Hepatocyte (in vitro differentiated cells): ENCODE measurements around the gene KIAA1217. TPM values are rescaled to one million over a fixed set of nuclear protein-coding genes. Genes with fewer than 3 reads are reported as not detected.
A peak's percentile ranks its signal among the peaks of the same experiment; 100 is the strongest.

Source experiments
- DNase-seq: peaks from one replicate; pipeline ENCODE4 v3.0.0-alpha.2; 2016; ENCODE audit warnings: low spot score
- H2AFZ ChIP-seq: fragments of 200-600 bp; sonication (generic); 2 replicates; pipeline ENCODE4 v1.6.0; 2016; ENCODE audit warnings: antibody characterized with exemption, mild to moderate bottlenecking
- H3K27ac ChIP-seq: fragments of 200-600 bp; sonication (generic); 2 replicates; pipeline ENCODE4 v1.5.1; 2016; ENCODE audit warnings: mild to moderate bottlenecking
- H3K27me3 ChIP-seq: fragments of 200-600 bp; sonication (generic); 2 replicates; pipeline ENCODE4 v1.6.1; 2016
- H3K36me3 ChIP-seq: fragments of 200-600 bp; sonication (generic); replicated peaks from 2 replicates; pipeline ENCODE4 v1.5.1; 2016; ENCODE audit warnings: low read depth; ENCODE audit not compliant: insufficient read depth
- H3K4me1 ChIP-seq: fragments of 200-600 bp; sonication (generic); 2 replicates; pipeline ENCODE4 v1.5.1; 2016; ENCODE audit warnings: mild to moderate bottlenecking, moderate library complexity; ENCODE audit not compliant: insufficient read depth
- H3K4me2 ChIP-seq: fragments of 200-600 bp; sonication (generic); 2 replicates; pipeline ENCODE4 v1.6.0; 2016
- H3K4me3 ChIP-seq: fragments of 200-600 bp; sonication (generic); 2 replicates; pipeline ENCODE4 v1.5.1; 2016; ENCODE audit warnings: mild to moderate bottlenecking
- H3K79me2 ChIP-seq: fragments of 200-600 bp; sonication (generic); 2 replicates; pipeline ENCODE4 v1.6.0; 2017; ENCODE audit warnings: mild to moderate bottlenecking
- H3K9me2 ChIP-seq: fragments of 200-600 bp; sonication (generic); replicated peaks from 2 replicates; pipeline ENCODE4 v1.6.0; 2017; ENCODE audit warnings: mild to moderate bottlenecking; ENCODE audit not compliant: insufficient read depth
- H3K9me3 ChIP-seq: fragments of 200-600 bp; sonication (generic); 2 replicates; pipeline ENCODE4 v1.5.1; 2016; ENCODE audit warnings: low read depth, mild to moderate bottlenecking
- H4K20me1 ChIP-seq: fragments of 200-600 bp; sonication (generic); 2 replicates; pipeline ENCODE4 v1.6.0; 2016; ENCODE audit warnings: mild to moderate bottlenecking; ENCODE audit not compliant: insufficient read depth, poor library complexity, severe bottlenecking
- EZH2 ChIP-seq: fragments of 200-600 bp; sonication (generic); IDR thresholded peaks from 2 replicates; pipeline ENCODE4 v1.6.1; 2016; ENCODE audit warnings: antibody characterized with exemption, mild to moderate bottlenecking, borderline replicate concordance
- EZH2phosphoT487 ChIP-seq: fragments of 200-600 bp; sonication (generic); IDR thresholded peaks from one replicate; pipeline ENCODE4 v1.6.1; 2018; ENCODE audit warnings: antibody characterized with exemption, mild to moderate bottlenecking, low read depth, moderate library complexity; ENCODE audit not compliant: unreplicated experiment, severe bottlenecking
- WGBS: methylation state at CpG from one replicate; pipeline ENCODE4 v1.1.6; 2016; ENCODE audit warnings: low lambda C conversion rate; ENCODE audit errors: missing lambda C conversion rate; 5-methylcytosine and 5-hydroxymethylcytosine counted together
- polyA plus RNA-seq: library from polyadenylated mRNA; unstranded; fragments of >200 nt; fragmentation: Nextera tagmentation; extraction: Ambion mirVana; gene quantifications from 2 replicates; pipeline ENCODE4 v1.2.1, GENCODE V29; 2016
- total RNA-seq: library from RNA; depleted of rRNA; stranded (reverse); fragments of >200 nt; gene quantifications from 2 replicates; pipeline ENCODE4 v1.2.3, GENCODE V29; 2014
- TF ChIP-seq, protein P1 (sequence below): fragments of 200-600 bp; sonication (generic); IDR thresholded peaks from 2 replicates; pipeline ENCODE4 v1.5.1; 2016; ENCODE audit warnings: antibody characterized with exemption, mild to moderate bottlenecking; ENCODE audit not compliant: poor library complexity

Gene KIAA1217, protein sequence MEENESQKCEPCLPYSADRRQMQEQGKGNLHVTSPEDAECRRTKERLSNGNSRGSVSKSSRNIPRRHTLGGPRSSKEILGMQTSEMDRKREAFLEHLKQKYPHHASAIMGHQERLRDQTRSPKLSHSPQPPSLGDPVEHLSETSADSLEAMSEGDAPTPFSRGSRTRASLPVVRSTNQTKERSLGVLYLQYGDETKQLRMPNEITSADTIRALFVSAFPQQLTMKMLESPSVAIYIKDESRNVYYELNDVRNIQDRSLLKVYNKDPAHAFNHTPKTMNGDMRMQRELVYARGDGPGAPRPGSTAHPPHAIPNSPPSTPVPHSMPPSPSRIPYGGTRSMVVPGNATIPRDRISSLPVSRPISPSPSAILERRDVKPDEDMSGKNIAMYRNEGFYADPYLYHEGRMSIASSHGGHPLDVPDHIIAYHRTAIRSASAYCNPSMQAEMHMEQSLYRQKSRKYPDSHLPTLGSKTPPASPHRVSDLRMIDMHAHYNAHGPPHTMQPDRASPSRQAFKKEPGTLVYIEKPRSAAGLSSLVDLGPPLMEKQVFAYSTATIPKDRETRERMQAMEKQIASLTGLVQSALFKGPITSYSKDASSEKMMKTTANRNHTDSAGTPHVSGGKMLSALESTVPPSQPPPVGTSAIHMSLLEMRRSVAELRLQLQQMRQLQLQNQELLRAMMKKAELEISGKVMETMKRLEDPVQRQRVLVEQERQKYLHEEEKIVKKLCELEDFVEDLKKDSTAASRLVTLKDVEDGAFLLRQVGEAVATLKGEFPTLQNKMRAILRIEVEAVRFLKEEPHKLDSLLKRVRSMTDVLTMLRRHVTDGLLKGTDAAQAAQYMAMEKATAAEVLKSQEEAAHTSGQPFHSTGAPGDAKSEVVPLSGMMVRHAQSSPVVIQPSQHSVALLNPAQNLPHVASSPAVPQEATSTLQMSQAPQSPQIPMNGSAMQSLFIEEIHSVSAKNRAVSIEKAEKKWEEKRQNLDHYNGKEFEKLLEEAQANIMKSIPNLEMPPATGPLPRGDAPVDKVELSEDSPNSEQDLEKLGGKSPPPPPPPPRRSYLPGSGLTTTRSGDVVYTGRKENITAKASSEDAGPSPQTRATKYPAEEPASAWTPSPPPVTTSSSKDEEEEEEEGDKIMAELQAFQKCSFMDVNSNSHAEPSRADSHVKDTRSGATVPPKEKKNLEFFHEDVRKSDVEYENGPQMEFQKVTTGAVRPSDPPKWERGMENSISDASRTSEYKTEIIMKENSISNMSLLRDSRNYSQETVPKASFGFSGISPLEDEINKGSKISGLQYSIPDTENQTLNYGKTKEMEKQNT (N-terminal part only)
- total RNA-seq (20.1 and 33.2 TPM in 2 replicates), polyA plus RNA-seq (31.6 and 36.7 TPM in 2 replicates)

DNA sequence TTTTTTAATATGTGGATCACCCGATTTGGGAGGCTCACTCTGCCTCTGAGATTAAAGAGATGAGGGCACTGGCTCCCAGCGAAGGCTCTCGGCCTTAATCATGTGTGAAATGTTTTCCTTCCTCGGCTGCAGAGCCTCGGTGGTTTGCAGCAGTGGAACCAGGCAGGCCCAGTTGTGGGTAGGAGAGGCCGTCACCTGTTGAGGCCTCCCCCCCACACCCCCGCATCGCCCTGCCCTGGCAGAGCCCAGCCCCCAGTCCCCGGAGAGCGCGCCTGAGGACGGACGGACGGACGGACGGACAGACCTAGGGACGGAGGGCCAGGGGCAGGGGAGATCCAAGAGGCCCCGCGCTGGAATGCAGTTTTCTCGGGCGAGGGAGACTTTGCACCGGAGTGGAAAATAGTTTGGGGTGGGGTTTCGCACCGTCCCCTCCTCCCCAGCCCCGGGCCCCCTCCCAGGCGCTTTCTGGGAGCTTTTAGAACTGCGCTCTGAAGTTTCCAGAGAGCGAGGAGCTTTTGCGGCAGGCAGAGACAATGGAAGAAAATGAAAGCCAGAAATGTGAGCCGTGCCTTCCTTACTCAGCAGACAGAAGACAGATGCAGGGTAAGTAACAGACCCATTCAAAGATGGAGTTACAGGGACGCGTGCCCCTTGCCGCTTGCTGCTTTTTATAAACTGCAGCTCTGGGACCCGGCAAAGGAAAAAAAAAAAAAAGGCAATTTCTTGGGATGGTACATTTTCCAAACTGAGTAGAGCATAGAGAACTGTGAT, at the start of gene KIAA1217:
KIAA1217 (plus strand) TSS at position 478 of the 771 bp plus-strand sequence; CDS start at position 534, 56 bp downstream.
- H3K9me2 ChIP-seq, result no peaks in the 10 kb centered on the region
- no peaks in the 10 kb centered on the region for H3K27me3 ChIP-seq
- H3K9me3 ChIP-seq, result no peaks in the 10 kb centered on the region
- TF ChIP-seq, protein P1, sequence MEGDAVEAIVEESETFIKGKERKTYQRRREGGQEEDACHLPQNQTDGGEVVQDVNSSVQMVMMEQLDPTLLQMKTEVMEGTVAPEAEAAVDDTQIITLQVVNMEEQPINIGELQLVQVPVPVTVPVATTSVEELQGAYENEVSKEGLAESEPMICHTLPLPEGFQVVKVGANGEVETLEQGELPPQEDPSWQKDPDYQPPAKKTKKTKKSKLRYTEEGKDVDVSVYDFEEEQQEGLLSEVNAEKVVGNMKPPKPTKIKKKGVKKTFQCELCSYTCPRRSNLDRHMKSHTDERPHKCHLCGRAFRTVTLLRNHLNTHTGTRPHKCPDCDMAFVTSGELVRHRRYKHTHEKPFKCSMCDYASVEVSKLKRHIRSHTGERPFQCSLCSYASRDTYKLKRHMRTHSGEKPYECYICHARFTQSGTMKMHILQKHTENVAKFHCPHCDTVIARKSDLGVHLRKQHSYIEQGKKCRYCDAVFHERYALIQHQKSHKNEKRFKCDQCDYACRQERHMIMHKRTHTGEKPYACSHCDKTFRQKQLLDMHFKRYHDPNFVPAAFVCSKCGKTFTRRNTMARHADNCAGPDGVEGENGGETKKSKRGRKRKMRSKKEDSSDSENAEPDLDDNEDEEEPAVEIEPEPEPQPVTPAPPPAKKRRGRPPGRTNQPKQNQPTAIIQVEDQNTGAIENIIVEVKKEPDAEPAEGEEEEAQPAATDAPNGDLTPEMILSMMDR, result no peak
- TF ChIP-seq EZH2 (no peak), EZH2phosphoT487 (no peak)
- peaks cover 35% of the 10 kb centered on the region for H3K4me1 ChIP-seq
- peak; percentile 75 for DNase-seq
- 3% methylated on average over 29 of the region's 34 CpGs for WGBS
- no peaks in the 10 kb centered on the region for H4K20me1 ChIP-seq
- H3K36me3 ChIP-seq, result no peaks in the 10 kb centered on the region
- H3K4me2 ChIP-seq, result peak within 1 kb of the TSS; percentile 88
- H2AFZ ChIP-seq, result peak within 1 kb of the TSS; percentile 44
- H3K27ac ChIP-seq, result peak within 1 kb of the TSS; percentile 94
- H3K4me3 ChIP-seq, result peak within 1 kb of the TSS; percentile 61
- peaks cover 36% of the 10 kb centered on the region for H3K79me2 ChIP-seq

DNA sequence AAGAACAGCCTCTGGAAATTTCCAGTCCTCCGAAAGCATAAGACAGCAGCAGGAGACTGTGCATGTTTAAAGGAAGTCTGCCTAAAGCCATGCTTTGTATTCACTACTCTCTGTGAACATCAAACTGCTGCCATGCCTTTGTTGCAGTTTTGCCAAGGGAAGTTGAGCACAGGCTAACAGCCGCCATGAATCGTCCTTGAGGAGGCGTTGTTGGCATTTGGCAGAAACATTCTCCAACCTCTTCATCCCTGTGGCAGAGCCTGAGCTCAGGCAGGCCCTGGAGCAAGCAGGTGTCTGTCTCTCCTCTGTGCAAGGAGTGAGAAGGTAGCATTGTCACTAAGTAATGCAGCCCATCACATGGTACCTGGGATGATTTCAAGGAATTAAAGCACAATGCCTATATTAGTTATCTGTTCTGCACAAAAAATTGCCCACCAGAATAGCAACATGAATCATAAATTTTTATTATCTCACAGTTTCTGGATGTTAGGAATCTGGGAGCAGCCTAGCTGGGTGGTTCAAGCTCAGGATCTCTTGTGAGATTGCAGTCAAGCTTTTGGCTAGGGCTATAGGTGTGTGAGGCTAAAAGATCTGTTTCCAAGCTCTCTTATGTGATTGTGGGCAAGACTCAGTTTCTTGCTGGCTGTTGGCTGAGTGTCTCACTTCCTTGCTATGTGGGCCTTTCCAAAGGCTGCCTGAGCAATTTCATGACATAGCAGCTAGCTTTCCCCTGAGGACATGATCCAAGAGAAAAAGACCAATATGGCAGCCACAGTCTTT, 46.5 kb upstream of the KIAA1217 start:
- Histone ChIP-seq H3K4me1 (no peaks in the 10 kb centered on the region), H3K4me2 (no peak overlapping the region), H3K36me3 (no peaks in the 10 kb centered on the region), H3K27me3 (no peaks in the 10 kb centered on the region), H3K9me3 (no peaks in the 10 kb centered on the region), H3K4me3 (no peak overlapping the region), H3K79me2 (no peaks in the 10 kb centered on the region), H2AFZ (no peak overlapping the region), H3K27ac (no peak overlapping the region), H4K20me1 (no peaks in the 10 kb centered on the region), H3K9me2 (no peaks in the 10 kb centered on the region)
- DNase-seq, result no peak
- WGBS, result 61% methylated on average over 4 of the region's 4 CpGs
- TF ChIP-seq EZH2phosphoT487 (no peak), EZH2 (no peak)
- TF ChIP-seq, protein P1, result no peak
